PC-9 (cell line): ENCODE data around the gene ANLN.

Experiments
- EZH2 ChIP-seq: fragments of 200-600 bp; sonication (generic); IDR thresholded peaks from 2 replicates; pipeline ENCODE4 v1.8.0; 2017; ENCODE audit warnings: antibody characterized with exemption, low read depth
- TF ChIP-seq, protein P1 (sequence below): fragments of 200-600 bp; sonication (generic); conservative IDR thresholded peaks from 2 replicates; pipeline ENCODE4 v1.6.1; 2017; ENCODE audit warnings: mixed run types, antibody characterized with exemption, mild to moderate bottlenecking, moderate library complexity

GRCh38 chr7:36349626-36350025 is 40.0 kb upstream of the ANLN start:
- TF ChIP-seq, protein P1, sequence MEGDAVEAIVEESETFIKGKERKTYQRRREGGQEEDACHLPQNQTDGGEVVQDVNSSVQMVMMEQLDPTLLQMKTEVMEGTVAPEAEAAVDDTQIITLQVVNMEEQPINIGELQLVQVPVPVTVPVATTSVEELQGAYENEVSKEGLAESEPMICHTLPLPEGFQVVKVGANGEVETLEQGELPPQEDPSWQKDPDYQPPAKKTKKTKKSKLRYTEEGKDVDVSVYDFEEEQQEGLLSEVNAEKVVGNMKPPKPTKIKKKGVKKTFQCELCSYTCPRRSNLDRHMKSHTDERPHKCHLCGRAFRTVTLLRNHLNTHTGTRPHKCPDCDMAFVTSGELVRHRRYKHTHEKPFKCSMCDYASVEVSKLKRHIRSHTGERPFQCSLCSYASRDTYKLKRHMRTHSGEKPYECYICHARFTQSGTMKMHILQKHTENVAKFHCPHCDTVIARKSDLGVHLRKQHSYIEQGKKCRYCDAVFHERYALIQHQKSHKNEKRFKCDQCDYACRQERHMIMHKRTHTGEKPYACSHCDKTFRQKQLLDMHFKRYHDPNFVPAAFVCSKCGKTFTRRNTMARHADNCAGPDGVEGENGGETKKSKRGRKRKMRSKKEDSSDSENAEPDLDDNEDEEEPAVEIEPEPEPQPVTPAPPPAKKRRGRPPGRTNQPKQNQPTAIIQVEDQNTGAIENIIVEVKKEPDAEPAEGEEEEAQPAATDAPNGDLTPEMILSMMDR, result no peak
- TF ChIP-seq EZH2, result no peak
